NCI-H748 (cell line): ENCODE measurements around the gene LTN1.

Experiments used
- DNase-seq: peaks from one replicate; lab custom pipeline; 2025; ENCODE audit not compliant: unreplicated experiment; lab: John Stamatoyannopoulos, UW

LTN1 gene

GRCh38 chr21:28883931-28884330 lies 108.7 kb downstream of the LTN1 start:
- DNase-seq, result no peak

DNA sequence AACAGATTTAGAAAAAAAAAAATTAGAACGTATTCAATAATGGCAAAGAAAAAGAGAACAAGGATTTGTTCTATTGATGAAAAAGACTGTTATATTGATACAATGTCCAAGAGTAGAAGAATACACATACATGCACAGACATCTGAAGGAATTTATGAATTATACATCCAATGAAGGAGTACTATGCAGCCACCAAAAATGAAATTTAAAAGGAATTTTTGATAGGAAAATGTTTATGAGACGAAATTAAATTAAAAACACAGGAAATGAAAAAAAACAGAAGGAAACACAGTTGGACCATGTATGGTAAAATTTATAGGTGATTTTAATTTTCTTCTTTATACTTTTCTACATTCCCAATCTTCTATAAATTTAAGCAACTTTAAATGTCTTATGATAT lies 110.3 kb downstream of the LTN1 start:
- no peak for DNase-seq
